Measurements from ENCODE around the gene OR10S1. TPM values are rescaled to one million over a fixed set of nuclear protein-coding genes. Genes with fewer than 3 reads are reported as not detected.

Gene OR10S1, protein sequence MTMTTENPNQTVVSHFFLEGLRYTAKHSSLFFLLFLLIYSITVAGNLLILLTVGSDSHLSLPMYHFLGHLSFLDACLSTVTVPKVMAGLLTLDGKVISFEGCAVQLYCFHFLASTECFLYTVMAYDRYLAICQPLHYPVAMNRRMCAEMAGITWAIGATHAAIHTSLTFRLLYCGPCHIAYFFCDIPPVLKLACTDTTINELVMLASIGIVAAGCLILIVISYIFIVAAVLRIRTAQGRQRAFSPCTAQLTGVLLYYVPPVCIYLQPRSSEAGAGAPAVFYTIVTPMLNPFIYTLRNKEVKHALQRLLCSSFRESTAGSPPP
- not detected in 2 replicates for total RNA-seq

DNA sequence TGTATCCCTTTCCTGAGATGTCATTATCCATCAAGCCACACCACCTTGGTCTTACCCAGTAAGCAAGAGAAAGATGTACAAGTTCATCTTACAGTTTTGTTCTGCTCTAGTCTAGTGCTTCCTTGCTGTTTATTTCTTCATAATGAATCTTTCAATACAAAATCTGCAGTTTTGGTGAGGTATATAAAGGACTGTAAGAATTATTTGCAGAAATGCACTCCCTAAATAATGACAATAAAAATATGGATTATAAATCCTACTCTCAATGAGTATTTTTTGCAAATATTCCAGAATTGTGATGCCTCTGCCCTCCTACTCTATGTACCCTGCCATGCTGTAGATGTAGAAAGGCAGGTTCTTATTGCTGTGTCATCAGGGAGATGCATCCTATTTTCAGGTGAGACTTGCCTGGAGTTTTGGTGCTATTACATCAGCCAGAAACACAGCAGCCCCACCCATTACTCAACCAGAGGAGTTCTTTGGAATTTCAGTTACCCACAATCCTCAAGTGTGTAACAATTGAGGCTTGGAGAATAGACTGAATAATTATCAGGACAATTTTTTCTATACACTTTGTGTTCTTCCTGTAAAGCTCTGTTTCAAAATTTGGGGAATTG is at the start of gene OR10S1:
TSS of gene OR10S1 (minus strand) at position 51 of the 617 bp plus-strand sequence. CDS start 117 bp downstream, outside the sequence.

DNA sequence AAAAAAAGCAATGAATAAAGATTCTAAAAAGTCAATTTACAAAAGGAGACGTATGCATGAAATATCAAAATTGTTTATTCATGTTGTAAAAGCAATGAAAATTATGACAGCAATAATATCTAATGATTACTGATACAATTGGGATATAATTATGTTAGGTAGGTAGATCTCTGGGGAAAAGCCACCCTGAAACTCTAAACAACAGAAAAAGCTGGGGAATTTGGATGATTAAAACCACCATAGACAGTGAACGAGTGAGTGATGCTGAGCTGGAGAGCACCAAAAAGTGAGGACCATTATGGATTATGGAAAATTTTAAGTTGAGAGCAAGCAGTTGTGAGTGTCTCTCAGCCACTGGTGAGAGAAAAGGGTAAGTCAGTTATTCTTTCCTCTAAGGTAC is 48.9 kb upstream of the OR10S1 start, which contains the start of gene OR10G8:
TSS of gene OR10G8 (plus strand) at position 301 of the 400 bp plus-strand sequence. CDS start 2,825 bp downstream, outside the sequence.

DNA sequence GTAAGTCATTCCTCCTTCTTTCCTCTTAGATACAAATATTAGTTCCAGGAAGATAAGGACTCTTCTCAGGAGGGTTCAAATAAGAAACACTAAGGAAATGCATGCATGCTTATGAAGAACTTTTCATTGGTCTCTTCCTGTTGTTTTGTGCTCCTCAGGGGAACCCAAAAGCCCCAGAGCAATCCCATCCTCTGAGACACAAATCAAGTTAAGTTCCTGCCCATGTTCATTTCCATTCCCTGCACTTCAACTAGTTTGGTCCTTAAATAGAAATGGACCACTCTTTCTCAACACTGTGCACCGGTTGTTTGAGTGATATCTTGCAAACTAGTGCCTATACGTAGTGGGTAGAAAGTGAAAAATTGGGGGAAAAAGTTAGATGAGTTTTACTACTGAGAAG is 35.1 kb upstream of the OR10S1 start, which contains the start of gene OR10G4:
TSS of gene OR10G4 (plus strand) at position 301 of the 400 bp plus-strand sequence. CDS start 2,578 bp downstream, outside the sequence.

DNA sequence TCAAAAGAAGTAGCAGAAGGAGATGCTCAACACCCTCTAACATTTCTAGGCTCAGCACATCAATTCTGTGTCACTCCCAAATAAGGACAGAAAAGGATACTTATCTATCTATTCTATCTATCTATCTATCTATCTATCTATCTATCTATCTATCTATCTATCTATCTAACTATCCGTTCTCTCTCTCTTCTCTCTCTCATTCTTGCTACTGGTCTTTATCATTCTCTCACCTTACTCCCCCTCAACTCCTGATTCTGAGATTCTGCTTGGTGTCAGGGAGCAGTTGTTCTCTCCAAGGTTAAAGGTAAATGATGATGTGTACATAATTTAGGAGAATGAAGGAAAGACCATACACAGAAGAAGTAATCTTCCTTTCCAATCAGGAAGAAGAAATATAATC is 17.5 kb upstream of the OR10S1 start, which contains the start of gene OR10G6:
TSS of gene OR10G6 (minus strand) at position 43 of the 400 bp plus-strand sequence. CDS start at position 43, 0 bp downstream.

DNA sequence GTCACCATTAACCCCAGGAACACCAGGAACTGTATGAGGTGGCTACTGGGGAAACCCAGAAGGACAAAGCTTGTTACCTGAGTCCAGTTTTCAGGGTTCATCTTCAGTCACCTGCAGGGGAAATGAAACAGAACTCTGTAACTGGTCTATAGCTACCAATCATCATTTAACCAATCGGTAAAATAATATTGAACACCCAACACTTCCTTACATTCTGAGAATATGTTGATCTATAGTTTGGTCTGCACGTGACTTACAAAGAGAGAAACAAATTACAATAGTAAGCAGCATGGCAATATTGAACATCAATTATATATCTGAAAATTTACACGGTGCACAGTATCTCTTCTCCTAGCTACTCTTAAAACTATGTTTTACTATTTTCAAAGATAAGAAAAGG is 33.8 kb downstream of the OR10S1 start, which contains the start of gene OR6T1:
TSS of gene OR6T1 (minus strand) at position 101 of the 400 bp plus-strand sequence. CDS start at position 101, 0 bp downstream.

DNA sequence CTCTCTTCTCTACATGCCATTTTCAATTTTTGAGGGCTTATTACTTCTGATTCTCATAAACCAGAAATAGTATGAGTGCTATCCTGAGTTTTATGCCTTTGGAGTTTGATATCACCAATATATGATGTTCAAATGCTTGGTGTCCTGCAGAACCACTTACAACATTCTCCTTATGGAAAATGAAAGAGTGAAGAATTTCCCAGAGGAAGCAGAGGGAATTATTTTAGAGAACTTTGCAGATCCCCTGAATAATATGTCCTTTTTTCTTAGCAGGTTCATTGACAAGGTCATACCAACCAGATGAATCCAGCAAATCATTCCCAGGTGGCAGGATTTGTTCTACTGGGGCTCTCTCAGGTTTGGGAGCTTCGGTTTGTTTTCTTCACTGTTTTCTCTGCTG is 38.3 kb downstream of the OR10S1 start, which contains the start of gene OR4D5:
TSS of gene OR4D5 (plus strand) at position 301 of the 400 bp plus-strand sequence. CDS start at position 301, 0 bp downstream.

Other genes starting within 250 kb of the OR10S1 start
- gene ZNF202, start 236.1 kb downstream of the OR10S1 start, total RNA-seq, result 4.0 and 7.0 TPM in 2 replicates
- gene OR6X1, start 223.3 kb downstream of the OR10S1 start, total RNA-seq, result not detected in 2 replicates
- not detected in 2 replicates for gene OR6M1, start 171.4 kb downstream of the OR10S1 start, total RNA-seq
- not detected in 2 replicates for gene TMEM225, start 92.1 kb downstream of the OR10S1 start, total RNA-seq
- gene OR8D4, start 75.6 kb downstream of the OR10S1 start, total RNA-seq, result not detected in 2 replicates
- under 0.01 TPM in 1 of 2 replicates, not detected in the other for gene OR4D5, start 38.2 kb downstream of the OR10S1 start, total RNA-seq
- gene OR6T1, start 33.9 kb downstream of the OR10S1 start, total RNA-seq, result not detected in 2 replicates
- not detected in 2 replicates for gene OR10G6, start 17.4 kb upstream of the OR10S1 start, total RNA-seq
- not detected in 2 replicates for gene OR10G4, start 35.2 kb upstream of the OR10S1 start, total RNA-seq
- not detected in 2 replicates for gene OR10G9, start 45.2 kb upstream of the OR10S1 start, total RNA-seq
- not detected in 2 replicates for gene OR10G8, start 49.0 kb upstream of the OR10S1 start, total RNA-seq
- not detected in 2 replicates for gene OR10G7, start 63.5 kb upstream of the OR10S1 start, total RNA-seq
- 7.6 and 12.7 TPM in 2 replicates for gene VWA5A, start 137.7 kb upstream of the OR10S1 start, total RNA-seq
- gene OR10D3, start 205.6 kb upstream of the OR10S1 start, total RNA-seq, result not detected in 2 replicates